Chondrocyte (in vitro differentiated cells): ENCODE measurements around the gene TRAF3IP3. TPM values are rescaled to one million over a fixed set of nuclear protein-coding genes. Genes with fewer than 3 reads are reported as not detected.
A peak's percentile ranks its signal among the peaks of the same experiment; 100 is the strongest.

ENCODE experiments used
- DNase-seq: peaks from one replicate; pipeline ENCODE4 v3.0.0; 2021; ENCODE audit warnings: mixed read lengths, low spot score
- H3K27ac Mint-ChIP-seq: one replicate; pipeline ENCODE4 v1.8.0; 2021; ENCODE audit warnings: mild to moderate bottlenecking, moderate library complexity, mixed read lengths; ENCODE audit not compliant: unreplicated experiment
- H3K27me3 Mint-ChIP-seq: 2 replicates; pipeline ENCODE4 v1.8.0; 2021; ENCODE audit warnings: low read depth, mixed read lengths
- H3K36me3 Mint-ChIP-seq: 2 replicates; pipeline ENCODE4 v1.8.0; 2021; ENCODE audit warnings: low read depth, mixed read lengths
- H3K4me1 Mint-ChIP-seq: 2 replicates; pipeline ENCODE4 v1.8.0; 2021; ENCODE audit warnings: low read depth, mild to moderate bottlenecking, mixed read lengths
- H3K4me3 Mint-ChIP-seq: one replicate; pipeline ENCODE4 v1.8.0; 2021; ENCODE audit warnings: mild to moderate bottlenecking, moderate library complexity, mixed read lengths; ENCODE audit not compliant: unreplicated experiment
- H3K9me3 Mint-ChIP-seq: 2 replicates; pipeline ENCODE4 v1.8.0; 2021; ENCODE audit warnings: low read depth, mixed read lengths
- CTCF ChIP-seq: fragments of 200-600 bp; sonication (generic); IDR thresholded peaks from 2 replicates; pipeline ENCODE4 v1.5.0; 2021; ENCODE audit warnings: antibody characterized with exemption, mild to moderate bottlenecking, moderate library complexity
- total RNA-seq: library from RNA; stranded (reverse); gene quantifications from 3 replicates; pipeline ENCODE4 v1.2.1, GENCODE V29; 2021

Gene TRAF3IP3
- total RNA-seq, 1 donor from 2014 or later = not detected

- H3K9me3 Mint-ChIP-seq = peaks cover 2% of the 10 kb centered on the region
- no peak for TF ChIP-seq CTCF
- H3K4me1 Mint-ChIP-seq = no peaks in the 10 kb centered on the region
Observed at GRCh38 chr1:209777587-209777986, 21.7 kb downstream of the TRAF3IP3 start.

GRCh38 chr1:209778102-209778501 lies 22.2 kb downstream of the TRAF3IP3 start:
- Mint-ChIP-seq H3K27me3 (peaks cover 6% of the 10 kb centered on the region), H3K4me1 (no peaks in the 10 kb centered on the region)

More at GRCh38 chr1:209777587-209777986, 21.7 kb downstream of the TRAF3IP3 start:
- no peak overlapping the region for H3K27ac Mint-ChIP-seq
- DNase-seq = no peak
- peaks cover 10% of the 10 kb centered on the region for H3K27me3 Mint-ChIP-seq
- peaks cover 2% of the 10 kb centered on the region for H3K36me3 Mint-ChIP-seq
- no peak overlapping the region for H3K4me3 Mint-ChIP-seq

GRCh38 chr1:209780268-209780667 lies 24.4 kb downstream of the TRAF3IP3 start:
- Mint-ChIP-seq H3K36me3 (peaks cover 2% of the 10 kb centered on the region), H3K9me3 (peaks cover 2% of the 10 kb centered on the region), H3K27me3 (peaks cover under 1% of the 10 kb centered on the region), H3K4me1 (peaks cover 14% of the 10 kb centered on the region), H3K27ac (no peak overlapping the region), H3K4me3 (no peak overlapping the region)
- no peak for TF ChIP-seq CTCF
- DNase-seq = no peak

More at GRCh38 chr1:209778102-209778501, 22.2 kb downstream of the TRAF3IP3 start:
- Mint-ChIP-seq H3K36me3 (peaks cover 2% of the 10 kb centered on the region), H3K4me3 (no peak overlapping the region), H3K27ac (no peak overlapping the region), H3K9me3 (peaks cover 2% of the 10 kb centered on the region)
- TF ChIP-seq CTCF = no peak
- no peak for DNase-seq

- Mint-ChIP-seq H3K27me3 (peaks cover 24% of the 10 kb centered on the region), H3K9me3 (peaks cover 2% of the 10 kb centered on the region), H3K4me1 (peaks cover 14% of the 10 kb centered on the region), H3K27ac (no peak overlapping the region), H3K4me3 (peak overlapping the region; percentile 95), H3K36me3 (peaks cover 2% of the 10 kb centered on the region)
- no peak for TF ChIP-seq CTCF
- DNase-seq = no peak
Observed at GRCh38 chr1:209783386-209783785, 27.5 kb downstream of the TRAF3IP3 start.

- H3K27ac Mint-ChIP-seq = peak within 1 kb of the TSS; percentile 94
- H3K27me3 Mint-ChIP-seq = peaks cover 29% of the 10 kb centered on the region
- peaks cover 2% of the 10 kb centered on the region for H3K9me3 Mint-ChIP-seq
- H3K4me3 Mint-ChIP-seq = peak within 1 kb of the TSS; percentile 95
- peaks cover 14% of the 10 kb centered on the region for H3K4me1 Mint-ChIP-seq
- H3K36me3 Mint-ChIP-seq = peaks cover 2% of the 10 kb centered on the region
- TF ChIP-seq CTCF = peak; percentile 28
- DNase-seq = peak; percentile 99
Observed at GRCh38 chr1:209784265-209785169, 28.7 kb downstream of the TRAF3IP3 start, which contains the start of gene C1orf74. Gene C1orf74, minus strand, starts transcription at chr1:209784559. Its CDS starts 925 bp downstream, at chr1:209783634.
